Measurements from ENCODE around the gene PGRMC2.

PGRMC2 gene

GRCh38 chr4:128287141-128287870, at the start of gene PGRMC2:
Gene PGRMC2, minus strand, starts transcription at chr4:128287813. Its CDS starts 23 bp downstream, at chr4:128287790.
- DNase-seq (ENCODE audit: low read depth) = no peak

- peak; percentile 66 for DNase-seq (ENCODE audit: low read depth)
Observed at GRCh38 chr4:128335541-128335940, 47.9 kb upstream of the PGRMC2 start.

GRCh38 chr4:128334256-128334655, 46.6 kb upstream of the PGRMC2 start:
- DNase-seq (ENCODE audit: low read depth) = no peak

- DNase-seq (ENCODE audit: low read depth) = no peak
Observed at GRCh38 chr4:128333309-128334018, 45.9 kb upstream of the PGRMC2 start.

GRCh38 chr4:128332081-128332480, 44.5 kb upstream of the PGRMC2 start:
- DNase-seq (ENCODE audit: low read depth) = no peak

GRCh38 chr4:128329638-128330037, 42.0 kb upstream of the PGRMC2 start:
- DNase-seq (ENCODE audit: low read depth) = no peak

GRCh38 chr4:128328106-128328505, 40.5 kb upstream of the PGRMC2 start:
- DNase-seq (ENCODE audit: low read depth) = no peak

- no peak for DNase-seq (ENCODE audit: low read depth)
Observed at GRCh38 chr4:128323401-128323800, 35.8 kb upstream of the PGRMC2 start.

GRCh38 chr4:128322986-128323385, 35.4 kb upstream of the PGRMC2 start:
- DNase-seq (ENCODE audit: low read depth) = peak; percentile 80

- peak; percentile 23 for DNase-seq (ENCODE audit: low read depth)
Observed at GRCh38 chr4:128322311-128322710, 34.7 kb upstream of the PGRMC2 start.

GRCh38 chr4:128320656-128321055, 33.0 kb upstream of the PGRMC2 start:
- DNase-seq (ENCODE audit: low read depth) = no peak

- DNase-seq (ENCODE audit: low read depth) = no peak
Observed at GRCh38 chr4:128315756-128316520, 28.3 kb upstream of the PGRMC2 start.

- DNase-seq (ENCODE audit: low read depth) = no peak
Observed at GRCh38 chr4:128311659-128312403, 24.2 kb upstream of the PGRMC2 start.

GRCh38 chr4:128310266-128310697, 22.7 kb upstream of the PGRMC2 start:
- DNase-seq (ENCODE audit: low read depth) = no peak

GRCh38 chr4:128309585-128309984, 22.0 kb upstream of the PGRMC2 start:
- no peak for DNase-seq (ENCODE audit: low read depth)

GRCh38 chr4:128308986-128309385, 21.4 kb upstream of the PGRMC2 start:
- DNase-seq (ENCODE audit: low read depth) = peak; percentile 42

GRCh38 chr4:128307123-128307571, 19.5 kb upstream of the PGRMC2 start:
- DNase-seq (ENCODE audit: low read depth) = no peak

- DNase-seq (ENCODE audit: low read depth) = no peak
Observed at GRCh38 chr4:128305942-128306341, 18.3 kb upstream of the PGRMC2 start.

- no peak for DNase-seq (ENCODE audit: low read depth)
Observed at GRCh38 chr4:128303986-128304385, 16.4 kb upstream of the PGRMC2 start.

- DNase-seq (ENCODE audit: low read depth) = no peak
Observed at GRCh38 chr4:128303405-128303785, 15.8 kb upstream of the PGRMC2 start.

- DNase-seq (ENCODE audit: low read depth) = no peak
Observed at GRCh38 chr4:128301979-128302378, 14.4 kb upstream of the PGRMC2 start.

GRCh38 chr4:128299848-128300247, 12.2 kb upstream of the PGRMC2 start:
- no peak for DNase-seq (ENCODE audit: low read depth)

Data from amniotic epithelial cell (primary cell).